ENCODE results near the gene NTM. TPM values are rescaled to one million over a fixed set of nuclear protein-coding genes. Genes with fewer than 3 reads are reported as not detected.

NTM gene
- total RNA-seq, 1 donor from 2014 or later: 9.9 TPM

- Histone ChIP-seq H3K9ac (ENCODE audit: low read depth in 1 of 3, low read length in 3 of 3) (no peak overlapping the region), H3K27me3 (ENCODE audit: control insufficient read depth in 3 of 3, insufficient read depth in 3 of 3, low read length in 3 of 3) (peaks cover 0 to 2% (median 0%) of the 10 kb centered on the region in 3 donors), H3K36me3 (ENCODE audit: control insufficient read depth in 3 of 3, insufficient read depth in 3 of 3, low read length in 3 of 3) (no peaks in the 10 kb centered on the region)
Measured at GRCh38 chr11:131792243-131792642, 421.8 kb downstream of the NTM start.

GRCh38 chr11:131796089-131796488, 425.7 kb downstream of the NTM start:
- peaks cover 0 to 2% (median 0%) of the 10 kb centered on the region in 3 donors for H3K9me3 ChIP-seq (ENCODE audit: control insufficient read depth in 3 of 3, low read length in 3 of 3)
- no peak overlapping the region for H3K27ac ChIP-seq (ENCODE audit: low read depth, low read length)
- peaks cover 0 to 2% (median 0%) of the 10 kb centered on the region in 3 donors for H3K27me3 ChIP-seq (ENCODE audit: control insufficient read depth in 3 of 3, insufficient read depth in 3 of 3, low read length in 3 of 3)
- H3K4me3 ChIP-seq (ENCODE audit: low read length in 3 of 3): no peak overlapping the region
- no peaks in the 10 kb centered on the region for H3K4me1 ChIP-seq (ENCODE audit: control insufficient read depth in 3 of 3, insufficient read depth in 3 of 3, low read length in 3 of 3)
- H3K36me3 ChIP-seq (ENCODE audit: control insufficient read depth in 3 of 3, insufficient read depth in 3 of 3, low read length in 3 of 3): no peaks in the 10 kb centered on the region
- no peak overlapping the region for H3K9ac ChIP-seq (ENCODE audit: low read depth in 1 of 3, low read length in 3 of 3)

More at GRCh38 chr11:131792243-131792642, 421.8 kb downstream of the NTM start:
- Histone ChIP-seq H3K4me1 (ENCODE audit: control insufficient read depth in 3 of 3, insufficient read depth in 3 of 3, low read length in 3 of 3) (no peaks in the 10 kb centered on the region), H3K27ac (ENCODE audit: low read depth, low read length) (no peak overlapping the region), H3K9me3 (ENCODE audit: control insufficient read depth in 3 of 3, low read length in 3 of 3) (peaks cover 0 to 2% (median 0%) of the 10 kb centered on the region in 3 donors), H3K4me3 (ENCODE audit: low read length in 3 of 3) (no peak overlapping the region)

- H3K36me3 ChIP-seq (ENCODE audit: control insufficient read depth in 3 of 3, insufficient read depth in 3 of 3, low read length in 3 of 3): no peaks in the 10 kb centered on the region
- peaks cover 0 to 2% (median 0%) of the 10 kb centered on the region in 3 donors for H3K27me3 ChIP-seq (ENCODE audit: control insufficient read depth in 3 of 3, insufficient read depth in 3 of 3, low read length in 3 of 3)
- peaks cover 0 to 2% (median 0%) of the 10 kb centered on the region in 3 donors for H3K9me3 ChIP-seq (ENCODE audit: control insufficient read depth in 3 of 3, low read length in 3 of 3)
- no peaks in the 10 kb centered on the region for H3K4me1 ChIP-seq (ENCODE audit: control insufficient read depth in 3 of 3, insufficient read depth in 3 of 3, low read length in 3 of 3)
- no peak overlapping the region for H3K9ac ChIP-seq (ENCODE audit: low read depth in 1 of 3, low read length in 3 of 3)
- H3K27ac ChIP-seq (ENCODE audit: low read depth, low read length): no peak overlapping the region
- H3K4me3 ChIP-seq (ENCODE audit: low read length in 3 of 3): no peak overlapping the region
Measured at GRCh38 chr11:131796541-131796940, 426.1 kb downstream of the NTM start.

- Histone ChIP-seq H3K27ac (ENCODE audit: low read depth, low read length) (no peak overlapping the region), H3K36me3 (ENCODE audit: control insufficient read depth in 3 of 3, insufficient read depth in 3 of 3, low read length in 3 of 3) (no peaks in the 10 kb centered on the region), H3K9ac (ENCODE audit: low read depth in 1 of 3, low read length in 3 of 3) (no peak overlapping the region), H3K27me3 (ENCODE audit: control insufficient read depth in 3 of 3, insufficient read depth in 3 of 3, low read length in 3 of 3) (peaks cover 0 to 12% (median 3%) of the 10 kb centered on the region in 3 donors), H3K4me1 (ENCODE audit: control insufficient read depth in 3 of 3, insufficient read depth in 3 of 3, low read length in 3 of 3) (no peaks in the 10 kb centered on the region), H3K9me3 (ENCODE audit: control insufficient read depth in 3 of 3, low read length in 3 of 3) (no peaks in the 10 kb centered on the region), H3K4me3 (ENCODE audit: low read length in 3 of 3) (no peak overlapping the region)
Measured at GRCh38 chr11:131800452-131800851, 430.0 kb downstream of the NTM start.

GRCh38 chr11:131802440-131803115, 432.2 kb downstream of the NTM start:
- no peaks in the 10 kb centered on the region for H3K9me3 ChIP-seq (ENCODE audit: control insufficient read depth in 3 of 3, low read length in 3 of 3)
- H3K4me1 ChIP-seq (ENCODE audit: control insufficient read depth in 3 of 3, insufficient read depth in 3 of 3, low read length in 3 of 3): no peaks in the 10 kb centered on the region
- H3K36me3 ChIP-seq (ENCODE audit: control insufficient read depth in 3 of 3, insufficient read depth in 3 of 3, low read length in 3 of 3): no peaks in the 10 kb centered on the region
- H3K27me3 ChIP-seq (ENCODE audit: control insufficient read depth in 3 of 3, insufficient read depth in 3 of 3, low read length in 3 of 3): peaks cover 0 to 11% (median 3%) of the 10 kb centered on the region in 3 donors
- no peak overlapping the region for H3K27ac ChIP-seq (ENCODE audit: low read depth, low read length)
- H3K9ac ChIP-seq (ENCODE audit: low read depth in 1 of 3, low read length in 3 of 3): no peak overlapping the region
- H3K4me3 ChIP-seq (ENCODE audit: low read length in 3 of 3): no peak overlapping the region

GRCh38 chr11:131807876-131808275, 437.5 kb downstream of the NTM start:
- Histone ChIP-seq H3K27ac (ENCODE audit: low read depth, low read length) (no peak overlapping the region), H3K4me1 (ENCODE audit: control insufficient read depth in 3 of 3, insufficient read depth in 3 of 3, low read length in 3 of 3) (no peaks in the 10 kb centered on the region), H3K9ac (ENCODE audit: low read depth in 1 of 3, low read length in 3 of 3) (no peak overlapping the region), H3K36me3 (ENCODE audit: control insufficient read depth in 3 of 3, insufficient read depth in 3 of 3, low read length in 3 of 3) (no peaks in the 10 kb centered on the region), H3K4me3 (ENCODE audit: low read length in 3 of 3) (no peak overlapping the region), H3K9me3 (ENCODE audit: control insufficient read depth in 3 of 3, low read length in 3 of 3) (no peaks in the 10 kb centered on the region), H3K27me3 (ENCODE audit: control insufficient read depth in 3 of 3, insufficient read depth in 3 of 3, low read length in 3 of 3) (peaks cover 4 to 12% (median 5%) of the 10 kb centered on the region in 3 donors)

GRCh38 chr11:131808470-131808869, 438.1 kb downstream of the NTM start:
- Histone ChIP-seq H3K4me3 (ENCODE audit: low read length in 3 of 3) (no peak overlapping the region), H3K27me3 (ENCODE audit: control insufficient read depth in 3 of 3, insufficient read depth in 3 of 3, low read length in 3 of 3) (peaks cover 4 to 12% (median 5%) of the 10 kb centered on the region in 3 donors), H3K9me3 (ENCODE audit: control insufficient read depth in 3 of 3, low read length in 3 of 3) (no peaks in the 10 kb centered on the region), H3K36me3 (ENCODE audit: control insufficient read depth in 3 of 3, insufficient read depth in 3 of 3, low read length in 3 of 3) (no peaks in the 10 kb centered on the region), H3K27ac (ENCODE audit: low read depth, low read length) (no peak overlapping the region), H3K4me1 (ENCODE audit: control insufficient read depth in 3 of 3, insufficient read depth in 3 of 3, low read length in 3 of 3) (no peaks in the 10 kb centered on the region), H3K9ac (ENCODE audit: low read depth in 1 of 3, low read length in 3 of 3) (no peak overlapping the region)

GRCh38 chr11:131809203-131809918, 438.9 kb downstream of the NTM start:
- Histone ChIP-seq H3K27ac (ENCODE audit: low read depth, low read length) (no peak overlapping the region), H3K36me3 (ENCODE audit: control insufficient read depth in 3 of 3, insufficient read depth in 3 of 3, low read length in 3 of 3) (no peaks in the 10 kb centered on the region), H3K9ac (ENCODE audit: low read depth in 1 of 3, low read length in 3 of 3) (no peak overlapping the region), H3K4me3 (ENCODE audit: low read length in 3 of 3) (no peak overlapping the region), H3K27me3 (ENCODE audit: control insufficient read depth in 3 of 3, insufficient read depth in 3 of 3, low read length in 3 of 3) (peaks cover 4 to 8% (median 5%) of the 10 kb centered on the region in 3 donors), H3K4me1 (ENCODE audit: control insufficient read depth in 3 of 3, insufficient read depth in 3 of 3, low read length in 3 of 3) (no peaks in the 10 kb centered on the region), H3K9me3 (ENCODE audit: control insufficient read depth in 3 of 3, low read length in 3 of 3) (no peaks in the 10 kb centered on the region)

- Histone ChIP-seq H3K36me3 (ENCODE audit: control insufficient read depth in 3 of 3, insufficient read depth in 3 of 3, low read length in 3 of 3) (no peaks in the 10 kb centered on the region), H3K27me3 (ENCODE audit: control insufficient read depth in 3 of 3, insufficient read depth in 3 of 3, low read length in 3 of 3) (peaks cover 3 to 5% (median 4%) of the 10 kb centered on the region in 3 donors), H3K27ac (ENCODE audit: low read depth, low read length) (no peak overlapping the region), H3K9ac (ENCODE audit: low read depth in 1 of 3, low read length in 3 of 3) (no peak overlapping the region), H3K4me1 (ENCODE audit: control insufficient read depth in 3 of 3, insufficient read depth in 3 of 3, low read length in 3 of 3) (no peaks in the 10 kb centered on the region), H3K9me3 (ENCODE audit: control insufficient read depth in 3 of 3, low read length in 3 of 3) (no peaks in the 10 kb centered on the region), H3K4me3 (ENCODE audit: low read length in 3 of 3) (no peak overlapping the region)
Measured at GRCh38 chr11:131810541-131810940, 440.1 kb downstream of the NTM start.

GRCh38 chr11:131811383-131811782, 441.0 kb downstream of the NTM start:
- Histone ChIP-seq H3K4me3 (ENCODE audit: low read length in 3 of 3) (no peak overlapping the region), H3K9me3 (ENCODE audit: control insufficient read depth in 3 of 3, low read length in 3 of 3) (no peaks in the 10 kb centered on the region), H3K27me3 (ENCODE audit: control insufficient read depth in 3 of 3, insufficient read depth in 3 of 3, low read length in 3 of 3) (peaks cover 3 to 5% (median 4%) of the 10 kb centered on the region in 3 donors), H3K9ac (ENCODE audit: low read depth in 1 of 3, low read length in 3 of 3) (no peak overlapping the region), H3K4me1 (ENCODE audit: control insufficient read depth in 3 of 3, insufficient read depth in 3 of 3, low read length in 3 of 3) (no peaks in the 10 kb centered on the region), H3K36me3 (ENCODE audit: control insufficient read depth in 3 of 3, insufficient read depth in 3 of 3, low read length in 3 of 3) (no peaks in the 10 kb centered on the region), H3K27ac (ENCODE audit: low read depth, low read length) (no peak overlapping the region)
